HG03196 (cell line): ENCODE results near the gene DRD2.

Source experiments
- ATAC-seq: cut with Tn5 transposase; IDR thresholded peaks from one replicate; pipeline ENCODE4 v1.9.1; 2021; ENCODE audit not compliant: unreplicated experiment

DRD2 gene

DNA sequence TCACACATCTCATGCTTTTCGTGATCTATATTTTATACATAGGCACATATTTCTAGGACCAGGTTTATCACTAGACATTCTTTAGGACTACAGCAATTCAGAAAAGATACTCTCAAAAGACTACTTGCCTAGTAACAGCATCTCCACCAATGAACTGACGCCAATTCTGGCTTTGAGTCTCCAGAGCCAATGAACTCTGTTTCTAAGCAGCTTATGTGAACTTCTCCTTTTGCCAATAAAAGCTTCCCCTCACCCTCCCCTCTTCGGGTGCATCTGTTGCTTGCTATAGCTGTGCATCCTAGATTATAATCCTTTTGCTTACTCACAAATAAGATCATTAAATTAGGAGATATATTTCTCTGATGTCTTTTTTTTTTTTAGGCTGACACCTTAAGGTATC lies 99.0 kb downstream of the DRD2 start:
- ATAC-seq, result no peak

GRCh38 chr11:113375402-113375801 lies 99.8 kb downstream of the DRD2 start:
- no peak for ATAC-seq

DNA sequence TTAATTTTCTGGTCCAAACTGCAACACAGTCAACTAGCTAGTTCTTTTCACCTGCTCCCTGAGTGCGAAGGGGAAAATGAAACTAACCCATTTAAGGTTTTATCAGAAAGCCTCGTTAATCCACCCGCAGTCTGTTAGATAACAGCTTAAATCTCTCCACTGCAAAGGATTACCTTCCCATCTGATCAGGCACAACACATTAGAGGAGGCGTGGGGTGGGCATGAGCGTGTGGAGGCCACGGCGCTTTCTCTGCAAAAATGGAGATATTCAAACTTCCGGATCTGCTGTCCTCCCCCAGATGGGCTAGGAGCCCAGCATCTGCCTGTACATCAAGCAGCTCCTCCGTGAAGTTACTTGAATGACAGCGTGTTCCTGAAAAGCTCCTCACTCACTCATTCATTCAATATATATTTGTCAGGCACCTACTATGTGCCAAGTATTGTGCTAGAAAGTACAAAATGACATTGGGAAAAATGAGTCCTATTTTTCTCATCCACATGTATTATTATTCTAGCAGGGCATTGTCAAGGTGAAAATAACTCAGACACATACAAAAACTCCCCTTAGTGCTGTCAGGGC lies 101.1 kb downstream of the DRD2 start:
- no peak for ATAC-seq

DNA sequence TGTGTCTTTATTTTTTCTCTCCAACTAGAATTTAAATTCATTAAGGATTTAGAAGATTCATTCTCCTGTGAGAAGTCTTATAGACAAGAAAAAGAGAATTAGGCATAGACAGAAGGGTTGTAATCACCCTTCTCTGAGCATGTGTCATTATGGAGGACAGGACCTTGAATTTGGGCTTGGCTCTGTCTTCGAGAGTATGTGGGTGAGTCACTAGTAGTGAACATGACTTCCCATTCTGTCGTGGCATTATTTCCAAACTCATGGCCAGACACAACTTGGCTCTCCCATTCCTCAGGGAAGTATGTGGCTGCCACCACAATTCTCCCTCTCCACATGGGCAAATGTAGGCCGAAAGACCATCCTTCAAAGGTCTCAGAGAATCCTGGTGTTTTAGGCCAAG lies 101.9 kb downstream of the DRD2 start:
- no peak for ATAC-seq

DNA sequence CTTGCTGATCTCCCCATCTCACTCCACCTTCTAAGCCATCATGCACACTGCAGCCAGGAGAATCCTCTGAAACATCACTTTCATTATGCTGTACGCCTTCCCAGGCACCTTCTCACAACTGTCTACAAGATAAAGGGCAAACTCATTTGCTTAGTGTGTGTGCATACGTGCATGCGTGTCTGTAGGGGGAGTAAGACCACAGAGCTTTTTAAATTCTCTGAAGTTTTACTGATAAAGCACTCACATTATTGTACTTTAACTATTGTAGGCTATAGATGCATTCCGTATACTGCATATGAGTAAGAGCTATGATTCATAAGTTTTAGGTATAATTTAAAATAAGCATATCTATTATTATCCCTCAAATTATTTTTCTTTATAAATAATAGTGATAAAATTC lies 102.9 kb downstream of the DRD2 start:
- no peak for ATAC-seq

GRCh38 chr11:113370634-113371033 lies 104.6 kb downstream of the DRD2 start:
- ATAC-seq, result no peak

- no peak for ATAC-seq
Measured at GRCh38 chr11:113369411-113369810, 105.8 kb downstream of the DRD2 start.

DNA sequence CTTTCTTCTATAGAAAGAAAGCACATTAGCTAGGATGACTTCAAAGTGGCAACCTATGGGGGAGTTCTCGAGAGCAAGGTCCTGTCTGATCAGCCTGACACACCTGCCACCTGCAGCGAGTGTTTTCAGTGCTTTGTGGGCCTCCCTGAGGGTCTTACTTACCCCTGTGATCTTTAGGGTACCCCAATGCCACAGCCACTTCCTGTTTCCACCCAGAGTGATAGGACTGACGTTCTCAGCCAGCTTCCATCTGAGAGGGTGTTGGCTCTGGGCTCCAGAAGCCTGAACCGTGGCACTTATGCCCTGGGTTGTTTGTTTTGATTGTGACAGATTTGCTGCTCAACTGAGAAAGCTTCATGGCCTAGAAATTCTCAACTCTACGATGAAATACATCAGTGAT lies 109.3 kb downstream of the DRD2 start:
- no peak for ATAC-seq

GRCh38 chr11:113363996-113364641 lies 111.1 kb downstream of the DRD2 start:
- no peak for ATAC-seq

DNA sequence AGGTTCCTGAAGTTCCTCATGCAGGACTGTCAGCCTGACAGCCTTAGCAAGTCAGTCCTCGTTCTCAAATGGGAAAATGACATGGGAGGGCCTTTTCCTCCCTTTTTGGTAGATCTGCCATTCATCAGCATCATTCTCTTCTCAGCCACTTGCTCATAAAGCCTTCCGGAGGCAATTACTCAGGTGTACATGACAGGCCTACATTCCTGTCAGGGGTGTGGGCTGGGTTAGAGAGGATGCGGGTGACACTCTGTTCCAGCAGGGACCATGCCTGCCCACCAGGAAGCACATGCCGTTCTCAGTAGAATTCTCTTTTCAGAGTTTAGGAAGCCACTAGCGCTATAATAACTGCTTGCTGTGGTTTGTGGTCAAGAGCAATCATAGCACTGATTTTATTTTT lies 111.8 kb downstream of the DRD2 start:
- no peak for ATAC-seq
